A172 (cell line): Measurements from ENCODE around the gene OR5A1. TPM values are rescaled to one million over a fixed set of nuclear protein-coding genes. Genes with fewer than 3 reads are reported as not detected.
"Not testable (repeated sequence)": the region's sequence is repeated elsewhere in the genome, so short reads cannot be mapped to it uniquely, and the experiment has no call there.

ENCODE experiments used
- DNase-seq: peaks from one replicate; pipeline ENCODE4 v3.0.0-alpha.2; 2015; ENCODE audit warnings: low spot score
- total RNA-seq: library from RNA; depleted of rRNA; stranded (reverse); fragments of >200 nt; shearing (Covaris generic); gene quantifications from 2 replicates; pipeline ENCODE4 v1.2.3, GENCODE V29; 2014; rRNA removed

The OR5A1 gene
- total RNA-seq, result not detected in 2 replicates

DNA sequence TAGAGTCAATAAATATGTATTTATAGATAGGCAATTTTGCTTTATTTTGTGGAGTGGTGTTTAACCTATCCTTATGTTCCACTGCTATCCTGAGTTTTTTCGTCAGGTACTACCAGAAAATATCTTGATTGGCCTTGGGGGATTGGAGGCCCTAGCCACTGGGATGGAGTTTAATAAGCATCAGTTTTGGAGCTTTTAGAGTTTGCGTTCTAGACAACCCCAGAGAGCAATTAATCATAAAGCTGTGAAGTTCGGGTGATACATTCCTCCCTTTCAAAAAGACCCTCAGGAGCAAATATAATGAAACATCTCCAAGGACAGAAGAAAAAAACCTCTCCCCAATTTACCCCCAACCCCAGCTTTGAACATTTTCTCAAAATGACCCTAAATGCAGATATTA is at the start of gene OR5A1:
TSS of gene OR5A1 (plus strand) at position 301 of the 400 bp plus-strand sequence. CDS start 6,700 bp downstream, outside the sequence.
- DNase-seq, result no peak

DNA sequence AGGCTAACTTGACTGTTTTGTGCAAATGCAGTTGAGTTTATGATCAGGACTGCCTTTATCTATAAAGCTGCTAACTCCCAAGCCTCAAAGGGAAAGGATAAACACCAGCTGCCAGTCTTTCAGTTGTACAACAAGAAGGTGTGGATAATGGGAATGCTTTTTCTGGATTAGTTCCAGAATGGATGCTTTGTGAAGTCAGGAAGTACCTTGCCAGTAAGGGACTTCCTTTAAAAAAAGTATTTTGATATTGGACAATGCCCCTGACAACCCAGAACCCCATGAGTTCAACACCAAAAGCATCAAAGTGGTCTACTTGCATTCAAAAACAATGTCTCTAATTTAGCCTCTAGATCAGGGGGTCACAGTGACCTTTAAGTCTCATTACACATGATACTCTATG is 42.1 kb upstream of the OR5A1 start:
- DNase-seq, result no peak

DNA sequence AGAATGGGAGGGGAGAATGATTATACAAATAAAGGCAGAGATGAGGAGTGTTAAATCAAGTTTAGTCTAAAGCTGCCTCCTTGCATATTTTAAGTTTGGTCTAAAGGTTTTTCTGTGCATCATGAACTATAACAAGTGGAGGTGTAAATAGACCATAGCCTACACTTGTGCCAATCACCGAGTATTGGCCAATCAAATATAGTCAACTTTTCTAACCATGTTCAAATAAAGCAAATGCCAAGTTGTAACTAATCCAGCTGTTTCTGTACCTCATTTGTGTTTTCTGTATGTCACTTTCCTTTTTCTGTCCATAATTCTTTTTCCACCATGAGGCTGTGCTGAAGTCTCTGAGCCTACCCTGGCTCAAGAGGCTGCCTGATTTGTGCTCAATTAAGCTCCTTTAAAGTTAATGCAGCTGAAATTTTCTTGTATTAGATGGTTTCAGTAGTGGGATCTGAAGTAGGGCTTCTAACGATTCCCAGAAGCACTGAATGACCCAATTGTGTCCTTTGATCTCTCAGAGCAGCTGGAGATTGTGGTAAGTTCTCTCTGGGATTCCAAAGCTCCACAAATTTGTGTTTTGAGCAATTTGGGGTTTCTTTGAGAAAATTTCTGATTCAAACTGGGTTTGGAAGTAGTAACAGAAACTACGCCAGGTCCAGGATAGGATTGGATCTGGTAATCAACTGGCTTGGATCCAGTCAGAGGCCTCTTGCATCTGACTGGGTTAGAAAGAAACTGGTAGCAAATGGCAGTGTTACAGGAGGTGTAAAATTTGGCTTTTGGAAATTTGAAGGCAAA is 35.6 kb upstream of the OR5A1 start:
- DNase-seq, result no peak

DNA sequence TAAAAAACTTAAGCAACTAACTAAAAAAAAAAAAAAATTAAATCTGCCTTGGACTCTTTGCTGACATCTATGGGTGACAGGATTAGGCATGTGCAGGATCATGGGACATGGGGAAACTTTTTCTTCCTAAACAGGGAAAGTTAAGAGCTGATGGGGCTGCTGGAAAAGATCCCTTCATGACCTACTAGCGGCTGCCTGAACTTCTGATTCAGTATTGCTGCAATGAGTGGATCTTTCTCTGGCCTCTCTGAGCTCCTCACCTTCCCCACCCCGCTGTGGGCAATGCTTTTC is 35.1 kb upstream of the OR5A1 start:
- DNase-seq, result no peak

DNA sequence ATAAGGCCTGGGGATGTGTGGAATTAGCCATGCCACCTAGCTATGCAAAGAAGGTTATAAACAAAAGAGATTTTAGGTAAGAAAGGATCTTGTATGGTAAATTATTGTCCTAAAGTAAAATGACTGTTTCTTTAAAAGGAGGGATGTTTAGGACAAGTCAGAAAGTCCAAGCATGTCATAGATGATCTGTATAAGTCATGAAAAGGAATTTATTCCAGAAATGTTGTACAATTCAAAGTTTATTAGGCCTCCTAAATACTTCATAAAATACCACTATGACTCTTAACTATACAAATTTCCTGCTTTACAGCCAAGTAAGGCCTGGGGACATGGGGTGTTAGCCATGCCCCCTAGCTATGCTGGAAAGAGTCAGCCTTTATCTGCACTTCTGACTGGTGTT is 32.7 kb upstream of the OR5A1 start:
- DNase-seq, result no peak

DNA sequence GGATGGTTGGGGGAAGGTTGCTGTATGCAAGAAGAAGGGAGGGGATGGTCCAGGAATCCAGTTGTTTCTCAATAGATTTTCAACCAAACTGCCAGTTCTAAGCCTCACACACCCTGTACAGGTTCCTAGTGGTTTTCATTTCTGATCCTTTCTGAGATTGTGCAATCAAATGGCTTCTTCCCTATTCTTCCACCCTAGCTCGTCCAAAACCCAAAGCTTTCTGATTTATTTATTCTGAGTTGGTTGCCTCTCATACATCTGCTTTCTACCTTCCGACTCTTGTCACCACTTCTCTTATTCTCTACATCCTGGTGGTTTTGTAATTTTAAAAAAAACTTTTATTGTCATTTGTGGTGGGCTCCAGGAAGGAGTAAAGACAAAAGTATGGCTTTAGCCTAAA is 22.6 kb upstream of the OR5A1 start:
- DNase-seq, result no peak

DNA sequence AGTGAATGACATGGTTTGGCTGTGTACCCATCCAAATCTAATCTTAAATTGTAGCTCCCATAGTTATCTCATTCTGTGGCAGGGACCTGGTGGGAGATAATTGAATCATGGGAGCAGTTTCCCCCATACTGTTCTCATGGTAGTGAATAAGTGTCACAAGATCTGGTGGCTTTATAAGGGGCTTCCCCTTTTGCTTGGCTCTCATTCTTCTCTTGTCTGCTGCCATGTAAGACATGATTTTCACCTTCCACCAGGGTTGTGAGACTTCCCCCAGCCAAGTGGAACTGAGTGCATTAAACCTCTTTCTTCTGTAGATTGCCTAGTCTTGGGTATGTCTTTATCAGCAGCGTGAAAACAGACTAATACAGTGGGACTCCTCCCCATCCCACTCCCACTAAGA is 21.2 kb upstream of the OR5A1 start:
- DNase-seq, result no peak

DNA sequence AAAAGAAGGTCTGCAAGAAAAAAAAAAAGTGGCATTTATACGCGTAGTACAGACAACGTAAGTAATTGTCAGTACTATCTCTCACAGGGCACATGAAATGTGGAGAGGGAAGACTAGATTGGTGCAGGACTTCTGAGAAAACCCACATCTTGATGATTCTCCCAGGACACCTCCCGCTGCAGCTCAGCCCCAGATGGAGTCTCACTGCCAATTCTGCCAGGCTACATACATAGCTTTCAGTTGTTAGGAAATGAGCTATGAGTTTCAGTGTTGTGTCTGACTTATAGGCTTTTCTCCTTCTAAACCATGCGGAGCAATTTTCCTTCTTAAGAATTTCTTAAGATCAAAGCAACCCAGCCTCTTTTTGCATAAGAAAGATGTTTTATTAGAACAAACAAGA is 19.7 kb upstream of the OR5A1 start:
- no peak for DNase-seq

DNA sequence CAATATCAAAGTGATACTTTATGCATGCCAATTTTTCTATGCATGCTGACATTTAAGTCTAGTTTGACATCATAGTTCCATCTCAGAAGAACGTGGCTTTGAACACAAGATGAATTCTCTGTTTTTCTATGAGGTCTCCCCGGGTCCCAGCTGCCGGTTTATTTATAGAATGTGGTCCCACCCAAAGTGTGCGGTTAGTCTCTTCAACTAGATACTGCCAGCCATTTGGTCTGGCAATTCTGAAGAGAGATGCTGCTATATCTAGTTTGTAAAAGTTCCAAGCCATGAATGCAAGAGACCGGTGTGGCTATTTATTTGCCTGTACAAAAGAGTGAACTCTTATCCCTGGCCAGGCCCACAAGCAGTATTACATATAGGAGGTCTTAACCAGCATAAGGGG is 19.2 kb upstream of the OR5A1 start:
- no peak for DNase-seq

DNA sequence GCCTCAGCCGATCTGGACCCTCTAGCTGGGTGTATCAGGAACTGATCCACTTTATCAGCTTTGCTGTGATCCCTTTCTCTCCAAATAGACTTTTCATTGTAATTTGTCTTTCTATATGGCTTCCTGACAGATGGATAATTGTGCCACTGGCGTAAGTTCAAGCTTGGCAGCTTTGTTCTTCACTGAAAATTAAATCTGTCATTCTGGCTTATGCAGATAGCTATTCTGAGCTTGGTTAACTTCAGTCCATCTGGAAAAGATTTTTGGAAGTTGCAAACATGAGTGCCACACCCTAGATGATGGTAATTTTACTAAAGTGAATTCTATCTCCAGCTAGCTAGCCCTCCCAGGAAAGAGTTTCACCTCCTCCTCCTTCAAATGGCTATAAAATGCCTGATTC is 18.1 kb upstream of the OR5A1 start:
- no peak for DNase-seq

DNA sequence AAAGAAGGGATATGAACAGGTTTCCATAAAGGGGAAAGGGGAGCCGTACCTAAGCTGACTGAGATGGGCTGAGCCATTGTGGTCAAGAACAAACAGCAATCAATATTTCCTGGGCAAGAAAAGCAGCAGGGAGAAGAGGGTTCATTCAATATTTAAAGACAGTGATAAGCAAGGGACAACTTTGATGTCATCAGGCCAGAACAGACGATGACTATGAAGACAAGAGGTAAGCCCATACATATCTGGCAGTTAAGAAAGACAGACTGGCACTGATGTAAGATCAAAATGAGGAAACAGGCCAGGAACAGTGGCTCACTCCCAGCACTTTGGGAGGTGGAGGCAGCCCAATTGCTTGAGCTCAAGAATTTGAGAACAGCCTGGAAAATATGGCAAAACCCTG is 12.4 kb upstream of the OR5A1 start:
- DNase-seq, result no peak

DNA sequence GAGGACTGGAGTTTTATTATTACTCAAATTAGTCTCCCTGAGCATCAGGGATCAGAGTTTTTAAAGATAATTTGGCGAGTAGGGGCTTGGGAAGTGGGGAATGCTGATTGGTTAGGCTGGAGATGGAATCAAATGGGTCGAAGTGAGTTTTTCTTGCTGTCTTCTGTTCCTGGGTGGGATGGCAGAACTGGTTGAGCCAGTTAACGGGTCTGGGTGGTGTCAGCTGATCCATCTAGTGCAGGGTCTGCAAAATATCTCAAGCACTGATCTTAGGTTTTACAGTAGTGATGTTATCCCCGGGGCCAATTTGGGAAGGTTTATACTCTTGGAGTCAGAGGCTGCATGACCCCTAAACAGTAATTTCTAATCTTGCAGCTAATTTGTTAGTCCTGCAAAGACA is 11.1 kb upstream of the OR5A1 start:
- DNase-seq, result no peak

DNA sequence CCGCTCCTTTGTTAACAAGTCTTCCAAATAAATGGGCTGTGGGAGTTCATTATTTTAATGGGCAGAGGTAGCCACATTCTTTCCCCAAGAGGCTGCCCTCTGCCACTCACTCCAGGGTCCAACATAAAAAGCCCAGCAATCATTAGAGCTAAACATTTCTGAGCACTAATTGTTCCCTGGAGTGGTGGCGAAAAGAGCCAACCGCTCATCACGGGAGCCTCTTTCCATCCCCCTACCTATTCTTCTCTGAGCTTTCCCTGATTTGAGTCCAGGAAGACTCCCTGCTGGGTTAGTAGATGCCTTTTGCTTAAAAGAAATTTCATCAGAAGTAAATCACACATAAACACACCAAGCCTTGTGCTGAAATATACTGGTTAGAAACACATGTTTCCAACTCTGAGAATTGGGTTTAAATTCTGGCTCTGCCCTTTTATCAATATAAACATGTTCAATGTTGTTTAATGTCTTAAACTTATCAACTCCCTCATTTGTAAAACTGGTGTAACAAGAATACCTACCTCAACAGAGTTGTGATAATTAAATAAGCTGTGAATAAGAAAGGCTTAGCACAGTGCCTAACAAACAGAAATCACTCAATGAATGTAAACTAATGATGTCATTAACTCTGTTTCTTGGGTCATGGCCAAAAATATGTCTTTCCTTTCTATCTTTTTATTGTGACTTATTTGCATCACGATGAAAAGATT is 9.8 kb upstream of the OR5A1 start, which contains the start of gene OR5A2:
TSS of gene OR5A2 (minus strand) at position 53 of the 707 bp plus-strand sequence. CDS start 3,460 bp downstream, outside the sequence.
- DNase-seq, result no peak

DNA sequence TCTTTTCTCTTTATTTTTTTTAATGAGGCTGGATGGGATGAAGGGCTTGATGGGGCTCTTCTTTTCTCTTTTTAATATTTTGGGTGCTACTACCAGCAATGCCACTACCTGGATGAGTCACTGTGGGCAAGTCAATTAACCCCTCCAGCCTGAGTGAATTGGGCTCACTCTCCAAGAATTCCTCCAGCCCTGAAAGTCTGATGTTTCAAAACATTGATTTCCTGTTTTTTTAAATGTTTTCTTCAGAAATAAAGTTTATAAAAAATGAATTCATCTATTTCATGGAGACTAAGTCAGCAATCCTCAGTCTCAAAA is 9.2 kb upstream of the OR5A1 start:
- no peak for DNase-seq

DNA sequence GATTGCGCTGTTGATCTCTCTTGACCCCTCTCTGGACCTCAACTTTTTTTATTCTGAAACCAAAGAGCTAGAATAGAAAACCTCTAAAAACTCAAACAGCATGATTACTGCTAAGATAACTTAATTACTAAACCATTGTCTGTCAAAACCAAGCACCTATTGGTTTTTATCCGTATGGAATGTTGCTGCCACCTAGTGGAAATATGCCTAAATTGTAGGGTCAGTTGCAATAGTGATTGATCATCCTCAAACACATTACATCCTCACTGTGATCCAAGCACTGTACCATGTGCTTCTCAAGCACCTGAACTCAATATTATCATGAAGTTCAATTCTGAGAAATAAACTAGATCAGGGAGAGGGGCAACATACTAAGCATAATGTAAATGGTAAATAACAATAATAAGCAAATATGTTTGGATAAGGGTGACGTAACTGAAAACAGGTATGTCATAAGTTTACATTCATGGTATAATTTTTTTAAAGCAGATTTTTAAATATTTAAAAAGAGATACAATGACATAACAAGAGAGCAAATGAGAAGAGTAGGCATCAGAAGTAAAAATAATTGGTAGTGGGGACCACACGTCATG is 6.2 kb upstream of the OR5A1 start:
- DNase-seq, result peak; percentile 35

DNA sequence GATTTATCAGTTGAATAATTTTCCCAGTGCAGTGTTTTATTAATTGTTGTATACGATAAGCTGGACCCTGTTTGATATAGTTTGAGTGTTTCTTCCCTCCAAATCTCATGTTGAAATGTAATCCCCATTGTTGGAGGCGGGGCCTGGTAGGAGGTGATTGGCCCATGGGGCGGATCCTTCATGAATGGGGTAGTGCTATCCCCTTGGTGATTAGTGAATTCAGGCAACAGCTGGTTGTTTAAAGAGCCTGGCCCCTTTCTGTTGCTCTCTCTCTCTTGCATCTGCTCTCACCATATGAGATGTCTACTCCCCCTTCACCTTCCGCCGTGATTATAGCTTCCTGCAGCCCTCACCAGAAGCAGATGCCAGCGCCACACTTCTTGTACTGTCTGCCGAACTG is 1.5 kb downstream of the OR5A1 start:
- DNase-seq, result no peak

DNA sequence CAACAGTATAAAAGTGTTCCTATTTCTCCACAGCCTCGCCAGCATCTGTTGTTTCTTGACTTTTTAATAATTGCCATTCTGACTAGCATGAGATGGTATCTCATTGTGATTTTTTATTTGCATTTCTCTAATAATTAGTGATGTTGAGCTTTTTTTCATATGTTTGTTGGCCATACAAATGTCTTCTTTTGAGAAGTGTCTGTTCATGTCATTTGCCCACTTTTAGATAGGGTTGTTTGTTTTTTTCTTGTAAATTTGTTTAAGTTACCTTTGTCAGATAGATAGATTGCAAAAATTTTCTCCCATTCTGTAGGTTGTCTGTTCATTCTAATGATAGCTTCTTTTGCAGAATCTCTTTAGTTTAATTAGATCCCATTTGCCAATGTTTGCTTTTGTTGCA is 9.4 kb downstream of the OR5A1 start:
- DNase-seq, result not testable (repeated sequence)

DNA sequence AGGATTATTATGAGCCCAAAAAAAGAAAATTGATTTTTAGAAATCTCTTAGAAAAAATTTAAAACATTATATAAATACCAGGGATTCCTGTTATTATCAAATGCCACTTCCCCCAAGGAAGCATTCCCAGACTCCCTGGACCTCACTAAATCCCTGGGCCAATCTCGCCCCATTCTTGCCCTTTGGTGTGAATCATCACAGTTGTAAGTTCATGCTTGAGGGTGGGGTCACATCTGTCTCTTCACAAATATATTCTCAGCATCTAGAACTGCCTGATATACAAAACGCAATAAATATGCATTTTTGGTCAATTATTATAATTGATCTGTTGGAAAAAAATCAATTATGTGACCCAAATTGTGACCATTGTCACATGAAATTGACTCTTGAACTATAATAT is 12.2 kb downstream of the OR5A1 start:
- DNase-seq, result no peak

DNA sequence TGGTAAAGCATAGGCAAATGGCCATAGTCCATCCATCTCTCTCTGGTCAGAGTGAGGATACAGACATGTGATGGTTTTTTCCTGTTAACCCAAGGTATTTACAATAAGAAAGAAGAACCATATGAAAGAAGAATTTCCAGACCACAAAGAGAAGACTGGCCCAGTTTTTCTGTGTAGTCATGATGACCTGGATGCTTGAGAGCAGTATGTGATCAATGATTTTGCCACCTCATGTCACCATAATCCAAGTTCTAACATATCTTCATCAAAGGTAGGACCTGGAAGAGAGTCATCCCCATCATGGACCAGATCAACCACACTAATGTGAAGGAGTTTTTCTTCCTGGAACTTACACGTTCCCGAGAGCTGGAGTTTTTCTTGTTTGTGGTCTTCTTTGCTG is 20.4 kb downstream of the OR5A1 start, which contains the start of gene OR4D6:
TSS of gene OR4D6 (plus strand) at position 301 of the 400 bp plus-strand sequence. CDS start at position 301, 0 bp downstream.
- DNase-seq, result no peak

DNA sequence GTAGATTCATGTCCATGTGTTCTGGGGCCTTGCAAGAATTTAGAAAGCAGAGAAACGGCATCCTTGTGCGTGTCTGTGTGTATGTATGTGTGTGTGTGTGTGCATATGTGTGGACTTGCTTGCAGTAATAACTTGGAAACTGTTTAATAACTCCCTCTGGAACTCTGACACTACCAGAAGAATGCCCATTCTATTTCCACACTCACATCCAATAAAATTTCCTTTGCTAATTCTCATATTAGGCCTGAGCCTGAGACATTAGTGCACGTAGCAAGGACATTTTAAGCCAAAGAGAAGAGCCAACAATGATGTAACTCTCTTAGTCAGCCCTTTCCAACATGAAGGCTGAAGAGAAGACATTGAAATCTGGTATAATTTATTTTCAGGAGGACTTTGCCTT is 23.6 kb downstream of the OR5A1 start:
- no peak for DNase-seq

DNA sequence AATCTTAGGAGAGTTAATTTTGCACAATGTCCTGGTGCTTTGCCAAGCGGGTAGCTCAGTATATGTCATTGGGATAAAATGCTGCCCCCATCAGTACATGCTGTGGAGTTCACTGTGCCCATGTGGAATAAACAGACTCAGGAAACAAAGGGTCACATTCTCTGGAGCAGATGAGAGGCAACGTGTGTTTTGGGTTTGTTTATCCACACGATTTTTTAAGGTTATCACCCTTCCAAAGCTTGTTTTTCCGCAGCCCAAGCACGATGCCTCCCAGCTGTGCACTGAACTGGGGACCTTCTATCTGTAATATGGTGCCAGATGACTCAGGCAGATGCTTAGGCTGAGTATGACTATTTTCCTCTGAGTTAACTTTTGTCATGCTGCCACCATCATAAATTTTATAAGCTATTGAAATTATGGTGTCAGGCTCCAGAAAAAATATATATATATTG is 26.9 kb downstream of the OR5A1 start:
- peak; percentile 22 for DNase-seq

DNA sequence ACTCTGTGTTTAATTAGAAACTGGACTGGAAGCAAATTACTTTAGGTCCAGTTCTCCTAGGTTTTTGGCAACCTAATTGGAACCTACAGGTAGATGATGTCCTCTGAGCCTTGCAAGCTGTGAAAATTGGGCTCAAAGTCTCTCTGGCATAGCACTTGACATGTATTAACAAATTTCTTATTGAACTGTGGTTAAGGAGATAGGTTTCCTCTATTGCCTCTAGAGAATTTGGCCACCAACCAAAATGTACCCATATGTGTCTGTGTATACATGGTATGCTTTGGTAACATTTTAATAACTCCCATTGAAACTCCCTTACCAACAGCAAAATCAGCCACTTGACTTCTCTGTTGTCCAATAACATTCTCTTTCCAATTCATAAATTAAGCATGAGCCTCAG is 36.7 kb downstream of the OR5A1 start, which contains the start of gene OR4D10:
TSS of gene OR4D10 (plus strand) at position 301 of the 400 bp plus-strand sequence. CDS start 4,115 bp downstream, outside the sequence.
- no peak for DNase-seq

DNA sequence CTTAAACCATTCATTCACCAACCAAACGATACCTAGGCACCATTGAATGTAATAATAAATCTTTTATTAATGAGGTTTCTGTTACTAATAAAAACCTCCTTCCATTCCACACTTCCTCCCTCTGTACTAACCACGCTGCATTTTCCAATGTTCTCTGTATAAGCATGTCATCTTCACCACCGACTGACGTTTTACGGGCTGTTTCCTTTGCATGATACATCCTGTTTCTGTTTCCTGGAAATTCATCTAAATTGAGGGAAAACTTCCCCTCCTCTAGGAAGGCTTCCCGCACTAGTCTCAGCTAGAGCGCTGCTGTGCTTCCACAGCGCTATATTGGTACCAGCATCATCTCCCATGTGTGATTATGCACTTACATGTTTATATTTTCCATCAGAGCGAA is 38.9 kb downstream of the OR5A1 start:
- no peak for DNase-seq
